SKM-1 (cell line): Measurements from ENCODE around the gene MAST4.

Experiments used
- DNase-seq: peaks from one replicate; lab custom pipeline; 2025; ENCODE audit not compliant: unreplicated experiment; lab: John Stamatoyannopoulos, UW

The MAST4 gene

GRCh38 chr5:66985417-66985816, 389.2 kb downstream of the MAST4 start:
- no peak for DNase-seq

GRCh38 chr5:66986009-66986408, 389.8 kb downstream of the MAST4 start:
- DNase-seq, result no peak

DNA sequence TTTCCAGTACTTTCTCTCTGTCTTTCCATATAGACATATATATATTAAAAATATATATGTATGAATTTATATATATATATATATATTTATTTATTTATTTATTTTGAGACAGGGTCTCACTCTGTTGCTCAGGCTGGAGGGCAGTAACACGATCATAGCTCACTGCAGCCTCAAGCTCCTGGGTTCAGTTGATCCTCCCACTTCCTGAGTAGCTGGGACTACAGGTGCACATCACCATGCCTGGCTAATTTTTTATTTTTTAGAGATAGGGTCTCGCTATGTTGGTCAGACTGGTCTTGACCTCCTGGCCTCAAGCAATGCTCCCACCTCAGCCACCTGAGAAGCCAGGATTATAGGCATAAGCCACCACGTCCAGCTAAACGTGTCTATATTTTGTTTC, 390.3 kb downstream of the MAST4 start:
- no peak for DNase-seq

DNA sequence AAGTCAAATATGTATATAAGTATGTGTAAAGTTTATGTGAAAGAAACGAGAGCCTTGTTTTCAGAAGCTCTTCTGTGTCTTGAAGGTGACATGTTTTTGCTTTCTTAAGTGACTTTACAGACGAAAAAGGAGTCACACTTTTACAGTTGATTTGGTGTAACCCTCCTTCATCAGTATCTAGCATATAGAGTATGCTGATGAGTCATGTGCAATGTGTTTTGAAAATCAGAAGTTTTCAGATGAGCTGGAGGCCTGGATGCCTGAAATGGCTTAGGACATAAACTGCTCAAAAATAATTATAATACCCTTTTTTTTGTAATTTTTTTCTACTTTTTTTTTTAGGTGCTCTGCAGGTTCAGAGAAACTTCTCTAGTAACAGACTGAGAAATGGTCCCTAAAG, 390.9 kb downstream of the MAST4 start:
- DNase-seq, result no peak

GRCh38 chr5:66987540-66987939, 391.3 kb downstream of the MAST4 start:
- DNase-seq, result no peak

DNA sequence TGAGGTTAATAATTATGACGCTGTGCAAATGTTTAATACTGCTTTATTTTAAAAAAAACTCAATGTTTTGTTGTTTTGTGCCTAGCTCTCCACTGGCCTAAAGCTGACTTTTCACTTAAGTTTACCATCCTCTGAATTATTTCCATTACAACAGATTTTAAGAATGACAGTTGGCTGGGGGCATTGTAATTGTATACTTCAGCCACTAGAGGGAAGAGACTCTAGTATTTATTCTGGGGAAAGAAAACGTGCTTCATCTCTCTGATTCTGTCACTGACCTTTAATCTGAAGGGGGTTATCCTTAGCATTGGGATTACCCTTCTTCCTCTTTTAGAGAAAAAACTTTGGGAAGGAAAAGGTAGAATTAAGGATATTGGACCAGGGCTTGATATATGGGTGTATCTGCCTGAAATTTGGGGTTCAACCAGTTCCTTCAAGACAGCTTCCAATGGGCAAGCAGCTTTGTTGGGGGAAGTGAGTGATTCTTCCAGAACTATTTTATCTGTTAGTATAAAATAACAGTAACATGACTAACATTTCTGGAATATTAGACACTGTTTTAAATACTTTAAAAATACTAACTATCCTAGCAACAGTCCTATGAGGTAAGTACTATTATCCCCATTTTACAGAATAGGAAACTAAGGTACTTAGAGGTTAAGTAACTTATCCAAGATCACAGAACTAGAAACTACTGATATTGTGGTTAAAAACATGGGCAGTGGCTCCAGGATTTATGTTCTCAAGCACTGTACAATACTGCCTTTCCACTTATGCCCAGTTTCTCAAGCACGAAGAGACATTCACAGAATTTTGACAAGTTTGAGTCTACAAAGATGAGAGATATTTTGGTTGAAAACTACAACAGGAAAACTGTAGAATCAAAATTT, 392.0 kb downstream of the MAST4 start:
- peak; percentile 18 for DNase-seq

DNA sequence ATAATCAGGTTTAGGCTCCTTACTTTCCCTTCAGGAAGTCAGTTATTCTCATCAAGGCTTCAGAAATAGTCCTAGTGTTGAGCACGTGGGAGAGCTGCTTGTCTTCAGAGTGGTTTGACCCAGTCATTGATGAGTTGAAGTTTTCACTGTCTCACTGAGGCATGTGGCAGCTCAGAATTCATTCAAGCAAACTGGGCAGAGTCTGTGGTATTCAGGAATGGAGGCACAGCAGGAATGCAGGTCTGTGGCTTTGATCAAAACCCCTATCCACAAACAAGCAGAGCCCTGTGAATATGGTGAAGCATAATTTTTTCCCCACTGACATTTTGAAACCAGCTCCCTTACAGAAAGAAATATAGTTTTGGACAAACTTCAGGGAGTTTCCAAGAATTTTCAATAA, 393.1 kb downstream of the MAST4 start:
- DNase-seq, result no peak

GRCh38 chr5:66989781-66990180, 393.6 kb downstream of the MAST4 start:
- DNase-seq, result no peak

DNA sequence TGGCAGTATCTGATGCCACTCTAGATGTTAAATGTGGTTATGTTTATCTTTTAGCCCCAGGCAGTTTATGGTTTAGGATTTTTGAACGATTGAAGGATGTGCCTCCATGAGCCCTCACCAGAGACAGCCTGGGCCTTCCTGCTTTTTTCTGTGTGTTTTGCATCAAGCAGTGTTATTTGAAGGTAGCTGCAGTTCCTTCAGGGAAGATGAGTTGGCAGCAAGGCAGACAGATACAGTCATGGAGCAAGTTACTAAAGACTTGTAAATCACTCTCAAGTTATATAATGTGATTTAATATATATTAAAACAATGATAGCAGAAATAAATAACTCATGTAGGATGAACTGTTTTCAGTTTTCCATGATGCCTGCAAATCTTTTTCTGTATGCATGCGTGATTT, 395.6 kb downstream of the MAST4 start:
- no peak for DNase-seq

DNA sequence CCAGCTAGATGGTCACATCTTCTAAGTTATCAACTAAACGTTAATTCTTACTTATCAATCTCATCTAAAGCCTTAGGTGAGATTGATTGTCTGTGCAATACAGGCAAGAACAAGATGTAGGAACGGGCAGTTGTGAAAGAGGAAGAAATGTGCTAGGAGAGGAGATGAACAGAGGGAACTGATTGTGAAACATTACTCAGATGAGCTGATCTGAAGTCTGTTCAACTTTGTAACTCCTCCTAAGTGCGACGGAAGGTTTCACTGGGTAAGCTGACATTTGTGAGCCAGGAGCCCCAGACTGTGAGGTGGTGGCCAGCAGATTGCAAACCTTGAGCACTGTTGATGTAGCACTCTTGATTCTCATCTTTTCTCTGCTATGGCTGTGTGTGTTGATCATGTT, 396.4 kb downstream of the MAST4 start:
- peak; percentile 93 for DNase-seq

GRCh38 chr5:66993448-66993847, 397.3 kb downstream of the MAST4 start:
- DNase-seq, result no peak

DNA sequence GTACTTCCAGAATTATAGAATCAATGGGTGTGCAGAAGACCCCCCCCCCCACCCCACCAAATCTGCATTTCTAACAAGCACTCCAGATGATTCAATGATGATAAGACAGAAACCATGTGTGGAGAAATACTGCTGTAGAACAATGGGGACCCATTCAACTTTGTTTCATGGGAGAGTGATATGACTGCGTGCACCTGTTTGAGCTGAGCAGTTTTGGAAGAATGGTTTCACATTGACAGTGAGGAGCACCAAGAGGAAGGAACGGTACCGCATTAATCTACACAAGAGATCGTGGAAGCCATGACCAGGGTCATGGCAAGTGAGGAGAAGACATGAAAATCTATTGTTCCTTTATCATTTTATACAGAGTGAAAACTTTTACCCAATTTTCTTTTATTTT, 397.7 kb downstream of the MAST4 start:
- no peak for DNase-seq

DNA sequence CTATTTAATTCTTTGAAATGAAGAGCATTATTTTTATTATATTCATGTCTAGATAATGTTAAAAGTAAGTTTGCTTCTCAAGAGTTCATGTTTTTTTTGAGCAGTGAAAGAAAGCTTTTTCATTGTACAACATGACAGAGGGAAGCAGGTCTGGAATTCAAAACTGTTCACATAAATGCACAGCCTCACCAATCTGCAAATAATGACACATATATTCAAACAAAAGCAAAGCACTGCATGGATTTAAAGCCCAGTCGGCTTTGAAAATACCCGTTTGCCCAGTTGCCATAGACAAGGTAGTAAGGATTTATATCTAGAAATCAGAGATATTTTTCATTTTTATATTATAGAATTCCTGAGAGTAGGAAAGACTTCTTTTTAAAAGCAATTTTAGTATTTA, 398.6 kb downstream of the MAST4 start:
- DNase-seq, result no peak

GRCh38 chr5:67000794-67001475, 404.7 kb downstream of the MAST4 start:
- DNase-seq, result no peak

DNA sequence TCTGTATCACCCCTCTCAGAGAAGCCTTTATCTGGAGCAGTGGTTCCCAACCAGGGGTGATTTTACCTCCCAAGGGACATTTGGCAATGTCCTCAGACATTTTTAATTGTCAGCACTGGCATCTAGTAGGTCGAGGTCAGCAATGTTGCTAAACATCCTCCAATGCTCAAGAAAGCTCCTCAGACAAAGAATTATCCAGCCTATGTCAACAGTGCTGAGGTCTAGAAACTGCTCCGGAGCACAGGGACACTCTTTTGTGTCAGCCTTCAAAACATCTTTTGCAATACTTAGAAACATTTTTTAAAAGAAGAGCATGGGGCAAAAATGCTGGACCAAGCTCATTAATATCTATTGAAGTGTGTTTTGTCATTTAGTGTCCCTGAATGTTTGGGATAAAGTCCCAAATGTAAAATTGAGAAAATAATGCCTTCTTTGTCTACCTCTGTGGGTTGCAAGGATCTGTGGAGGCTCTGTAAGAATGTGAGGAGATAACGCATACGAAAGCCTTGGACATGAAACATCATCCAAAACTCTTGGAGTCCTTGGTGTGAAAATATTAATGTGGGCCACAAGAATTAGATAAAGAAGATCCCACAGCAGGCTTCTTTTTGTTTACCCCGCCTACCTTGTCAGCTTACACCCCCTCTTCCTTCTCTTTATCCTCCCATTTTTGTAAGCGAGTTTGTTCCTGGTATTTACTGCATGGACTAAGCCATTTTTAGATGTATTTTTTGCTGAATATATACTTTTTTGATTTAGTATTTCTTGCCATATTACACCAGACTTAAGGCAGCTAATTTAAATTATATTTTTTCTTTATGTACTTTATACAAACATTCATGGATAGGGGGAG, 406.9 kb downstream of the MAST4 start:
- no peak for DNase-seq

DNA sequence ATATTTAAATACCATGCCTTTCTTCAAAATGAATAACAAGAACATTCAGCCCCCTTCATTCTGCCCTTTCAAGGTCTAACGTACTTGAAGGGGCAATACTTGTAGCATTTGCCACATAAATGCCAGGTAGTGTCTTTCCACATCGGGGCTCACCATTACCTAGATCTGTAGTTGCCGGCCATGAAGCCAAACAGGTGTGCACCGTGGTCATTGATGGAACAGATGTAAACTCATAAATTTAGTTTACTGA, 407.4 kb downstream of the MAST4 start:
- DNase-seq, result no peak

GRCh38 chr5:67003935-67004729, 407.9 kb downstream of the MAST4 start:
- DNase-seq, result peak; percentile 58

GRCh38 chr5:67004730-67005350, 408.6 kb downstream of the MAST4 start:
- DNase-seq, result no peak

GRCh38 chr5:67005737-67006499, 409.7 kb downstream of the MAST4 start:
- no peak for DNase-seq

- DNase-seq, result no peak
Measured at GRCh38 chr5:67006500-67006848, 410.3 kb downstream of the MAST4 start.
